Sigmoid colon (tissue), 4 donors: ENCODE results near the gene FRS3.

Experiments used
- CTCF ChIP-seq, 4 experiments: fragments of 450-650 bp in 3 of 4; fragments of 200-600 bp in 1 of 4; IDR thresholded peaks; one replicate each; pipeline ENCODE4 v1.5.1; 2016 to 2019; ENCODE audit warnings: antibody characterized with exemption in 4 of 4, mild to moderate bottlenecking in 3 of 4, moderate library complexity in 2 of 4
- EP300 ChIP-seq, 4 donors: sonication (generic); formaldehyde crosslinking; IDR thresholded peaks; one replicate each; pipeline ENCODE4 v1.6.1; 2017; ENCODE audit warnings: antibody characterized with exemption in 4 of 4
- POLR2A ChIP-seq, 2 donors: fragments of 450-650 bp; IDR thresholded peaks; one replicate each; pipeline ENCODE4 v1.6.1; 2016; ENCODE audit warnings: antibody characterized with exemption in 2 of 2, mild to moderate bottlenecking in 2 of 2, moderate library complexity in 2 of 2

GRCh38 chr6:41774841-41775240 is 4.9 kb downstream of the FRS3 start:
- no peak for TF ChIP-seq POLR2A (IDR thresholded peaks at IDR 0.05)
- no peak for TF ChIP-seq CTCF (IDR thresholded peaks at IDR 0.05)
- TF ChIP-seq EP300 (IDR thresholded peaks at IDR 0.05), result no peak
